Measurements from ENCODE around the gene CASP7. TPM values are rescaled to one million over a fixed set of nuclear protein-coding genes. Genes with fewer than 3 reads are reported as not detected.

CASP7 gene
- total RNA-seq, 1 experiment from 2014 or later, result 4.7 TPM

- H4K20me1 ChIP-seq (ENCODE audit: control insufficient read depth, insufficient read depth, insufficient read length), result no peaks in the 10 kb centered on the region
- Mint-ChIP-seq H3K27ac (no peak overlapping the region), H3K4me3 (no peak overlapping the region), H3K4me1 (peaks cover 11 to 12% of the 10 kb centered on the region in 2 experiments), H3K27me3 (ENCODE audit: low read depth) (peaks cover 13% of the 10 kb centered on the region), H3K9me3 (no peaks in the 10 kb centered on the region; a peak in 2 of 5 replicates), H3K36me3 (ENCODE audit: insufficient read depth in 1 of 3, low read depth in 3 of 3) (no peaks in the 10 kb centered on the region)
- peaks cover 4% of the 10 kb centered on the region; the same call in 1 of the 2 replicates for H3K4me1 ChIP-seq (ENCODE audit: insufficient read depth, low read length)
- H2AFZ ChIP-seq (ENCODE audit: low read length), result no peak overlapping the region
- no peaks in the 10 kb centered on the region for H3K79me2 ChIP-seq (ENCODE audit: insufficient read depth, low read length)
- H3K27me3 ChIP-seq (ENCODE audit: insufficient read depth, low read length), result no peaks in the 10 kb centered on the region; the same call in 1 of the 2 replicates
- H3K14ac ChIP-seq (ENCODE audit: insufficient read depth, low read length), result no peak overlapping the region
- no peak overlapping the region for H4K8ac ChIP-seq (replicated peaks; ENCODE audit: insufficient read length, low read depth, low read length)
- H3K27ac ChIP-seq (ENCODE audit: insufficient read length, low read depth, low read length), result no peak overlapping the region
- no peak overlapping the region for H2BK5ac ChIP-seq (ENCODE audit: insufficient read length, low read length)
- no peak overlapping the region for H3K23ac ChIP-seq (ENCODE audit: insufficient read length, low read depth, low read length)
- TF ChIP-seq CTCF (conservative IDR thresholded peaks at IDR 0.05), result no peak
- no peak overlapping the region for H3K4ac ChIP-seq (ENCODE audit: low read depth, low read length)
- H3K18ac ChIP-seq (ENCODE audit: insufficient read length, low read depth, low read length), result no peak overlapping the region
- no peaks in the 10 kb centered on the region for H3K23me2 ChIP-seq (ENCODE audit: insufficient read length, low read depth, low read length, poor library complexity, severe bottlenecking)
- no peak overlapping the region for H3K9ac ChIP-seq (ENCODE audit: extremely low read depth, insufficient read length, low read length)
- DNase-seq, result no peak
- no peak overlapping the region for H3K4me2 ChIP-seq (ENCODE audit: insufficient read depth, insufficient read length, low read length)
- H3T11ph ChIP-seq (ENCODE audit: low read length), result no peak overlapping the region
- no peak overlapping the region for H4K91ac ChIP-seq (ENCODE audit: insufficient read length, low read depth, low read length)
- no peak overlapping the region for H2BK120ac ChIP-seq (ENCODE audit: low read depth, low read length, poor library complexity, severe bottlenecking)
- no peak overlapping the region for H3K56ac ChIP-seq (ENCODE audit: insufficient read length, low read depth, low read length)
- no peaks in the 10 kb centered on the region for H3K79me1 ChIP-seq (ENCODE audit: insufficient read depth, low read depth, low read length, poor library complexity, severe bottlenecking)
- H2BK20ac ChIP-seq (ENCODE audit: low read depth, low read length, poor library complexity, severe bottlenecking), result no peak overlapping the region
- no CpG with 5 or more reads among the region's 3 CpGs for WGBS (ENCODE audit: extremely low coverage, insufficient read length, low lambda C conversion rate)
- no peak overlapping the region for H4K5ac ChIP-seq (ENCODE audit: insufficient read length, low read depth, low read length)
- H2AK5ac ChIP-seq (ENCODE audit: insufficient read length, low read length), result no peak overlapping the region
- H3K9me3 ChIP-seq (ENCODE audit: control insufficient read depth, low read depth, low read length), result no peaks in the 10 kb centered on the region
- H2BK15ac ChIP-seq (ENCODE audit: low read depth, low read length), result no peak overlapping the region
- H2BK12ac ChIP-seq (ENCODE audit: insufficient read length, low read depth, low read length), result no peak overlapping the region
Observed at GRCh38 chr10:113739577-113739976, 59.9 kb downstream of the CASP7 start.

Measured in H9 (cell line).